ENCODE data around the gene FAM43A. TPM values are rescaled to one million over a fixed set of nuclear protein-coding genes. Genes with fewer than 3 reads are reported as not detected.

Gene FAM43A, protein sequence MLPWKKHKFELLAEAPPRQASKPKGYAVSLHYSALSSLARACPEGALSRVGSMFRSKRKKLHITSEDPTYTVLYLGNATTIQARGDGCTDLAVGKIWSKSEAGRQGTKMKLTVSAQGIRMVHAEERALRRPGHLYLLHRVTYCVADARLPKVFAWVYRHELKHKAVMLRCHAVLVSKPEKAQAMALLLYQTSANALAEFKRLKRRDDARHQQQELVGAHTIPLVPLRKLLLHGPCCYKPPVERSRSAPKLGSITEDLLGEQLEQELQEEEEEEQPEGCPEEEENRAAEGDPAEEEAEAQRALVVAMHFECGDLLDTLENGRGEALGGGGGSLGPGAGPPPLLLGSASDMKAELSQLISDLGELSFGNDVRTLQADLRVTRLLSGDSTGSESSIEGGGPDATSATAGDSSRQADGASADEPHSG
- total RNA-seq: 19.9 TPM

DNA sequence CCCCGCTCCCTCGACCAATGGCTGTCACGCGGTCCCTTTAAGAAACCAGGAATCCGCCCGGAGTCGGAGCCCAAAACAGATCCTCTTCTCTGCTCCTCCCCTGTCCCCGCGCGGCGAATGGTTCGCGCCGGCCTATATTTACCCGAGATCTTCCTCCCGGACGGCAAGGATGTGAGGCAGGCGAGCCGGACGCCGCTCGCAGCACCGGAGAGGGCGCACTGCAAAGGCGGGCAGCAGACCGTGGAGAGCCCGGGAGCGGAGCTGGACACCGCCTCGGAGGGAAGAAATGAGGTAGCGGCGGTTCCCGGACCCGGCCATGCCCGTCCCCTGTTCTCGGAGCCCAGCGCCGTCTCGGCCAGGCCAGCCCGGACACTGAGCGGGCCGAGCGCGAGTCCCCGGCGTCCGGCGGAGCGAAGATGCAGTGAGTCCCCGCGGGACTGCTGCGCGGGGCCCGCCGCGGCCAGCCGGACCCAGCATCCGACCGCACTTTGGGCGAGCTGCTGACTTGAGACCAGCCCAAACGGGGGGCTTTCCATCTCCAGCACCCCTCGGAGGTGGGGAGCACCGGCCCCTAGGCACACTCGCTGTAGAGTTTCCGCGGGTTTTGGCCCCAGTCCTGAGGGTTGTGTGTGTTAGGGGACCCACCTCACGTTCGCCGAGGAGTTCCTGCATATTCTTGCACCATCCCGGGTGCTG is at the start of gene FAM43A:
Gene FAM43A (plus strand): TSS at position 166 of the 696 bp plus-strand sequence. CDS start 944 bp downstream, outside the sequence.
- peak; percentile 96 for DNase-seq

GRCh38 chr3:194637066-194637465 is 48.6 kb upstream of the FAM43A start:
- no peak for DNase-seq

- no peak for DNase-seq
Measured at GRCh38 chr3:194637541-194638400, 47.9 kb upstream of the FAM43A start.

- no peak for DNase-seq
Measured at GRCh38 chr3:194638991-194639605, 46.6 kb upstream of the FAM43A start.

GRCh38 chr3:194640829-194641228 is 44.9 kb upstream of the FAM43A start:
- no peak for DNase-seq

GRCh38 chr3:194642769-194643168 is 42.9 kb upstream of the FAM43A start:
- DNase-seq: no peak

- DNase-seq: no peak
Measured at GRCh38 chr3:194647747-194648146, 37.9 kb upstream of the FAM43A start.

DNA sequence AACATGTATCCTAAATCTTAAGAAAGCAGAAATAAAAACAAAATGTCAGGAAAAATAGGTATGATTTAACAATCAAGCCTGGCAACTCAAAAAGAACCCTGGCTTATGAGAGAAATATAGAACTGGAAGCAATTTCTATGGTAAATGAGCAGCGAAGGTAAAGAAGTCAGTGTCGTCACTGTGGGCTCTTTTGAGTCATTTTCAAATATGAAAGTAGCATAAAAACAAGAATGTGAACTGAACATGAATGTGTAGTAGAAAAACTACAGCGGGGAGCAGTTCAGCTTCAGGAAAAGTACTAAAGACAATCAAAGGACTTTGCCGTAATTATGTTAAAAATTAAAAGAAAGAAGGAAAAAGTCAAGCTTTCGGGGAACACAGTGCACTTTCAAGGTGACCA is 31.2 kb upstream of the FAM43A start:
- DNase-seq: no peak

GRCh38 chr3:194657439-194657838 is 28.2 kb upstream of the FAM43A start:
- peak; percentile 37 for DNase-seq

DNA sequence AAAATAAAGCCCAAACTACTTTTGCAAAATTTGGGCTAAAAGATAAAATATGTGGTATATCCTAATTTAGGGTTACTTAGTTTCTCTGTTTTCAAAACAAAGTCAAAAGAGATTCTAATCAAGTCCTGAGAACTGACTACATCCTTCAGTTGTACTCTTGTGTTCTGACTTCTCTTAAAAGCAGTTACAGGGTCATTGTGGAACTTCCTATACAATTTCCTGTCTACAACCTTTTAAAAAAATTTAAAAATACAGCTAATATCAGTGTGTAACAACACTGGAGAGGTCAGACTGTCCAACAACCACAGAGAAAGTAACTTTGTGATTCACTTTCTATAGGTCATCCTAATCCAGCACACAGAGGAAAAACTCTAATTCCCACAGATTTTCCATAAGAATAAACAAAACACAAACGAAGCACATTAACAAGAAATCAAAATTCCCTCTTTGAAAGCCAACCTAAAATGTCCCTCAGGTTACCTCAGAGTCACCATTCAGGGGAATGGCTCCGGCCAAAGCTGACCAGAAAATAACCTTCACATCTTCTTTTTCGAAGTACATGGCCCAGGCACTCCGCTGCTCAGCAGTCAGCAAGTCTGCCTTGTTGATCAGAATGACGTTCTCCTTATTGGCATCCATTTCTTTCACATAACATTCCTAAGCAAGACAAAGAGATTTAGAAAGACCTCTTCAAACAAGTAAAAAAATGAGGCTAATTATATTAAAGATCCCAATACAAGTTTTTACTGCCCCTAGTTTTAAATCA is 27.0 kb upstream of the FAM43A start:
- DNase-seq: no peak

GRCh38 chr3:194659778-194660177 is 25.9 kb upstream of the FAM43A start:
- no peak for DNase-seq

GRCh38 chr3:194661374-194661773 is 24.3 kb upstream of the FAM43A start:
- DNase-seq: no peak

- no peak for DNase-seq
Measured at GRCh38 chr3:194661946-194662345, 23.7 kb upstream of the FAM43A start.

GRCh38 chr3:194664857-194665256 is 20.8 kb upstream of the FAM43A start:
- no peak for DNase-seq

- no peak for DNase-seq
Measured at GRCh38 chr3:194667363-194667762, 18.3 kb upstream of the FAM43A start.

GRCh38 chr3:194671511-194671899 is 14.2 kb upstream of the FAM43A start:
- peak; percentile 52 for DNase-seq

- DNase-seq: peak; percentile 99
Measured at GRCh38 chr3:194671900-194672808, 13.5 kb upstream of the FAM43A start, which contains the start of gene LSG1. Gene LSG1, minus strand, starts transcription at chr3:194672191. Its CDS starts 29 bp downstream, at chr3:194672162.

DNA sequence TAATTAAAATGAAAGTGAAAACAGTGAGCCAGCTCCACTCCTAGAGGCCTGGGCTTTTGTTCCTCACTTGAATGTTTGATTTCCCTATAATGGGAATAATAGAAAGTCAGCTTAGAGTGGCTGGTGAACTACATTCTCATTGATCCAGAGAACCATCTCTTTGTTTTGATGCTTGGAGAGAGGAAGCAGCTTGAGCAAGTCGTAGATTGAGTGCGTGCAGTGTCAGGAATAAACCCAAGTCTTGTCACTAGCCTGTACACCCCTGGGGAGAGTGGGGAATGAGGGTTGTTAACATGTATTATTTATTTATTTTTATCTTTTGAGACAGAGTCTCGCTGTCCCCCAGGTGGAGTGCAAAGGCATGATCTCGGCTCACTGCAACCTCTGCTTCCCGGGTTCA is 12.8 kb upstream of the FAM43A start:
- DNase-seq: no peak

- no peak for DNase-seq
Measured at GRCh38 chr3:194673761-194674160, 11.9 kb upstream of the FAM43A start.

- no peak for DNase-seq
Measured at GRCh38 chr3:194675081-194675640, 10.5 kb upstream of the FAM43A start.

Data from tongue (tissue), 2 donors.